ENCODE results near the gene CDK17.

The CDK17 gene

GRCh38 chr12:96347130-96347699, 53.0 kb downstream of the CDK17 start:
- TF ChIP-seq TEAD4 (IDR thresholded peaks at IDR 0.05) = no peak

DNA sequence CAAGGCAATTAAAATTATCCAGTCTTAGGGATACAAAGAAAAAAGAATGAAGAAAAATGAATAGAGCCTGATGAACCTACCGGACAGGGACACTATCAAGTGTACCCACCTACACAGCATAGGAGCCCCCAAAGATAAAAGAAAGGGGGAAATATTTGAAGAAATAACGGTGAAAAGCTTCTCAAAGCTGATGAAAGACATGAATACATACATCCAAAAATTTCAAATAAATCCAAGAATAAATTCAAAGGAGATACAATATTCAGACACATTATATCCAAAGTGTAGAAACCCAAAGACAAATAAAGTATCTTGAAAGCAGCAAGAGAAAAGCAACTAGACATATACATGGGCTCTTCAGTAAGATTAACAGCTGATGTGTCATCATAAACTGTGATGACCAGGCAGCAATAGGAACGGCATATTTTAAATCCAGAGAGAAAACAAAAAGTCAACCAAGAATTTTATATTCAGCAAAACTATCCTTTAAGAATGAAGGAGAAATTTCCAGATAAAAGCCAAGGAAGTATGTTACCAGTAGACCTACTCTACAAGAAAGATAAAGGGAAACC, 56.0 kb downstream of the CDK17 start:
- TF ChIP-seq TCF12 (IDR thresholded peaks at IDR 0.05; ENCODE audit: low read depth) (no peak), REST (IDR thresholded peaks at IDR 0.05; ENCODE audit: low read depth) (no peak), CREB1 (IDR thresholded peaks at IDR 0.05; ENCODE audit: low read depth) (no peak), RAD21 (IDR thresholded peaks at IDR 0.05; ENCODE audit: low read depth) (no peak), TAF1 (IDR thresholded peaks at IDR 0.05; ENCODE audit: low read depth) (no peak), CEBPB (IDR thresholded peaks at IDR 0.05) (no peak), FOXM1 (IDR thresholded peaks at IDR 0.05; ENCODE audit: borderline replicate concordance, low read depth) (no peak), EP300 (IDR thresholded peaks at IDR 0.05; ENCODE audit: borderline replicate concordance) (no peak), YY1 (IDR thresholded peaks at IDR 0.05; ENCODE audit: low read depth) (no peak), TEAD4 (IDR thresholded peaks at IDR 0.05) (no peak), ZBTB7A (IDR thresholded peaks at IDR 0.05; ENCODE audit: low read depth) (no peak), USF1 (IDR thresholded peaks at IDR 0.05) (no peak), EGR1 (IDR thresholded peaks at IDR 0.05) (no peak)
- TF ChIP-seq, protein P1, sequence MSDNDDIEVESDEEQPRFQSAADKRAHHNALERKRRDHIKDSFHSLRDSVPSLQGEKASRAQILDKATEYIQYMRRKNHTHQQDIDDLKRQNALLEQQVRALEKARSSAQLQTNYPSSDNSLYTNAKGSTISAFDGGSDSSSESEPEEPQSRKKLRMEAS (IDR thresholded peaks at IDR 0.05) = no peak

- TF ChIP-seq ZBTB7A (IDR thresholded peaks at IDR 0.05; ENCODE audit: low read depth) = no peak
- no peak for TF ChIP-seq EGR1 (IDR thresholded peaks at IDR 0.05)
- TF ChIP-seq TCF12 (IDR thresholded peaks at IDR 0.05; ENCODE audit: low read depth) = no peak
- TF ChIP-seq RAD21 (IDR thresholded peaks at IDR 0.05; ENCODE audit: low read depth) = no peak
- no peak for TF ChIP-seq USF1 (IDR thresholded peaks at IDR 0.05)
- no peak for TF ChIP-seq REST (IDR thresholded peaks at IDR 0.05; ENCODE audit: low read depth)
- no peak for TF ChIP-seq CEBPB (IDR thresholded peaks at IDR 0.05)
- TF ChIP-seq EP300 (IDR thresholded peaks at IDR 0.05; ENCODE audit: borderline replicate concordance) = no peak
- no peak for TF ChIP-seq CREB1 (IDR thresholded peaks at IDR 0.05; ENCODE audit: low read depth)
- no peak for TF ChIP-seq NFIC (IDR thresholded peaks at IDR 0.05)
Observed at GRCh38 chr12:96343347-96343954, 56.8 kb downstream of the CDK17 start.

DNA sequence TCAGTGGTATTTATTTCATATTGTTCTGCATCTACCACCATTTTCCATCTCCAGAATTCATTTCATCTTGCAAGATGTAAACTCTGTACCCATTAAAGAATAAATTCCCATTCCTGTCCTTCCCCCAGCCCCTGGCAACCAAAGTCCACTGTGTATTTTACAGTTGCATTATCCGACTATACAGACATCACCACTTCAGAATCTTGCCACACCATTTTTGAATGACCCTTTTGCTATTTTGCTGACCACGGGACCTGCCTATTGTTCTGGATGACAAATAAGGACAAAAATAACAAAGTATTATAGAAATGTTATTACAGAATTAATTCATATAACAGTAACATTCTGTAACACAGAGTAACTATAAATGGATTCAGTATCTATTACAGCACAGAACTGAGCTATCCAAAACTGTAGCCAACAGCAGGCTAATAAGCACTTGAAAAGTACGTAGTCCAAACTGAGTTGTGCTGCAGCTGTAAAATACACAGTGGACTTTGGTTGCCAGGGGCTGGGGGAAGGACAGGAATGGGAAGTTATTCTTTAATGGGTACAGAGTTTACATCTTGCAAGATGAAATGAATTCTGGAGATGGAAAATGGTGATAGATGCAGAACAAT, 61.3 kb downstream of the CDK17 start:
- no peak for TF ChIP-seq EP300 (IDR thresholded peaks at IDR 0.05; ENCODE audit: borderline replicate concordance)
- no peak for TF ChIP-seq CEBPB (IDR thresholded peaks at IDR 0.05)
- no peak for TF ChIP-seq FOXM1 (IDR thresholded peaks at IDR 0.05; ENCODE audit: borderline replicate concordance, low read depth)
- no peak for TF ChIP-seq RAD21 (IDR thresholded peaks at IDR 0.05; ENCODE audit: low read depth)
- TF ChIP-seq TEAD4 (IDR thresholded peaks at IDR 0.05) = no peak
- no peak for TF ChIP-seq TAF1 (IDR thresholded peaks at IDR 0.05; ENCODE audit: low read depth)
- TF ChIP-seq ZBTB7A (IDR thresholded peaks at IDR 0.05; ENCODE audit: low read depth) = no peak
- no peak for TF ChIP-seq EGR1 (IDR thresholded peaks at IDR 0.05)
- no peak for TF ChIP-seq YY1 (IDR thresholded peaks at IDR 0.05; ENCODE audit: low read depth)

DNA sequence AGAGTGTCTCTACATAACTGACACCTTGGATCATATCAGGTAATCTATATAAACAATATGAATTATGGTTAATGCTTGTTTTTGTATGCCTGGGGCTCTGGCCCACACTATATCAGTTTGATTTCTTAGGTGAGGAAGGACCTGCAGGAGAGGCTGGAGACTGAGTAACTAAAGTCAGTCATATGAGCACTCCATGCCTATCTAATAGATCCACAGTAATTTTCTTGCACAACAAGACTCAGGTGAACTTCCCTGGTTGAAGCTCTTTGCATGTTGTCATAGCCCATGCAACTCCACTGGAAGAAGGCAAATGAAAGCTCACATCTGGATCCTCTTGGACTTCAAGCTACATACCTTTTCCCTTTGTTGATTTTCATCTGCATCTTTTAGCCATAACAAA, 62.3 kb downstream of the CDK17 start:
- TF ChIP-seq EP300 (IDR thresholded peaks at IDR 0.05; ENCODE audit: borderline replicate concordance) (no peak), TAF1 (IDR thresholded peaks at IDR 0.05; ENCODE audit: low read depth) (no peak), TCF12 (IDR thresholded peaks at IDR 0.05; ENCODE audit: low read depth) (no peak), YY1 (IDR thresholded peaks at IDR 0.05; ENCODE audit: low read depth) (no peak), CREB1 (IDR thresholded peaks at IDR 0.05; ENCODE audit: low read depth) (no peak), TEAD4 (IDR thresholded peaks at IDR 0.05) (no peak), RAD21 (IDR thresholded peaks at IDR 0.05; ENCODE audit: low read depth) (no peak), USF1 (IDR thresholded peaks at IDR 0.05) (no peak), NFIC (IDR thresholded peaks at IDR 0.05) (no peak), EGR1 (IDR thresholded peaks at IDR 0.05) (no peak), REST (IDR thresholded peaks at IDR 0.05; ENCODE audit: low read depth) (no peak), FOXM1 (IDR thresholded peaks at IDR 0.05; ENCODE audit: borderline replicate concordance, low read depth) (no peak), ZBTB7A (IDR thresholded peaks at IDR 0.05; ENCODE audit: low read depth) (no peak), CEBPB (IDR thresholded peaks at IDR 0.05) (no peak)
- TF ChIP-seq, protein P1 (IDR thresholded peaks at IDR 0.05) = no peak
